ENCODE results near the gene GATA6. TPM values are rescaled to one million over a fixed set of nuclear protein-coding genes. Genes with fewer than 3 reads are reported as not detected.

The GATA6 gene
- total RNA-seq, 1 experiment from 2014 or later: 3.3 TPM

DNA sequence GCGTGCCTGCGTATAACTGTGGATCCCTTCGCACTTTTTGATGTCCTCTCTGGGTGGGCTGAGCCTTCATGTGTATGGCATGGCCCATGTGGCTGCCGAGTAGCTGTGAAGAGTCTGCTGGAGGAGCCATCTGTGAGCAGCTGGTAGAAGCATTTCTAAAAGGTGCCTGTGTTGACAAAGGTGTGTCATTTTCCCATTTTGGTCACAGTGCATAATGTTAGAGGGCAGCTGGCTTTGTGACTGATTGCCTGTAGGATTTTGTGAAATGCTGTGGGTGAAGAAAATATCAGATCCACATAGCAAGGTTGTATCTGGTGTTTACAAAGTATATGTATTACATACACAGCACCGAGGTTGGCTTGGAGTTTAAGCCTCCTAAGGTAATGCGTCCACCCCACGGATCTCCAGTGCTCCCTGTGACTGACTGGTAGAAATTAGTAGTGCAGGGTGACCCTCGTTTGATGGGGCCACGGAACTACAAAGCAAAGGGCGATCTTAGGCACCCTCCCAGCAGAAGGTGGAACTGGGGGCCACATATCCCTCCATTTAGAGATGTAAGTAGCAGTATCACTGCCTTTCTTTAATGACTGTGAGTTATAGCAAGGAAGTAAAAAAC, 16.5 kb downstream of the GATA6 start:
- RAD21 ChIA-PET (ENCODE audit: low non-redundant PET in 1 of 2, low total read pairs in 2 of 2, uncharacterized antibody in 2 of 2, unreplicated experiment in 2 of 2): no interaction called here
- no peaks in the 10 kb centered on the region for H3K79me2 ChIP-seq (ENCODE audit: insufficient read depth, low read length)
- H3K4me2 ChIP-seq (ENCODE audit: low read length): no peak overlapping the region
- TF ChIP-seq RAD21 (IDR thresholded peaks at IDR 0.05; ENCODE audit: low read depth): no peak
- TF ChIP-seq, protein P1, sequence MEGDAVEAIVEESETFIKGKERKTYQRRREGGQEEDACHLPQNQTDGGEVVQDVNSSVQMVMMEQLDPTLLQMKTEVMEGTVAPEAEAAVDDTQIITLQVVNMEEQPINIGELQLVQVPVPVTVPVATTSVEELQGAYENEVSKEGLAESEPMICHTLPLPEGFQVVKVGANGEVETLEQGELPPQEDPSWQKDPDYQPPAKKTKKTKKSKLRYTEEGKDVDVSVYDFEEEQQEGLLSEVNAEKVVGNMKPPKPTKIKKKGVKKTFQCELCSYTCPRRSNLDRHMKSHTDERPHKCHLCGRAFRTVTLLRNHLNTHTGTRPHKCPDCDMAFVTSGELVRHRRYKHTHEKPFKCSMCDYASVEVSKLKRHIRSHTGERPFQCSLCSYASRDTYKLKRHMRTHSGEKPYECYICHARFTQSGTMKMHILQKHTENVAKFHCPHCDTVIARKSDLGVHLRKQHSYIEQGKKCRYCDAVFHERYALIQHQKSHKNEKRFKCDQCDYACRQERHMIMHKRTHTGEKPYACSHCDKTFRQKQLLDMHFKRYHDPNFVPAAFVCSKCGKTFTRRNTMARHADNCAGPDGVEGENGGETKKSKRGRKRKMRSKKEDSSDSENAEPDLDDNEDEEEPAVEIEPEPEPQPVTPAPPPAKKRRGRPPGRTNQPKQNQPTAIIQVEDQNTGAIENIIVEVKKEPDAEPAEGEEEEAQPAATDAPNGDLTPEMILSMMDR (IDR thresholded peaks at IDR 0.05 in 2 of 3, conservative IDR thresholded peaks at IDR 0.05 in 1 of 3; ENCODE audit: borderline replicate concordance in 1 of 3, insufficient read depth in 1 of 3, low read depth in 2 of 3, low read length in 2 of 3): no peak
- no peak for TF ChIP-seq SIN3A (IDR thresholded peaks at IDR 0.05; ENCODE audit: low read depth)
- TF ChIP-seq, protein P2, sequence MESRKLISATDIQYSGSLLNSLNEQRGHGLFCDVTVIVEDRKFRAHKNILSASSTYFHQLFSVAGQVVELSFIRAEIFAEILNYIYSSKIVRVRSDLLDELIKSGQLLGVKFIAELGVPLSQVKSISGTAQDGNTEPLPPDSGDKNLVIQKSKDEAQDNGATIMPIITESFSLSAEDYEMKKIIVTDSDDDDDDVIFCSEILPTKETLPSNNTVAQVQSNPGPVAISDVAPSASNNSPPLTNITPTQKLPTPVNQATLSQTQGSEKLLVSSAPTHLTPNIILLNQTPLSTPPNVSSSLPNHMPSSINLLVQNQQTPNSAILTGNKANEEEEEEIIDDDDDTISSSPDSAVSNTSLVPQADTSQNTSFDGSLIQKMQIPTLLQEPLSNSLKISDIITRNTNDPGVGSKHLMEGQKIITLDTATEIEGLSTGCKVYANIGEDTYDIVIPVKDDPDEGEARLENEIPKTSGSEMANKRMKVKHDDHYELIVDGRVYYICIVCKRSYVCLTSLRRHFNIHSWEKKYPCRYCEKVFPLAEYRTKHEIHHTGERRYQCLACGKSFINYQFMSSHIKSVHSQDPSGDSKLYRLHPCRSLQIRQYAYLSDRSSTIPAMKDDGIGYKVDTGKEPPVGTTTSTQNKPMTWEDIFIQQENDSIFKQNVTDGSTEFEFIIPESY (IDR thresholded peaks at IDR 0.05; ENCODE audit: extremely low read depth, insufficient replicate concordance, low read length): no peak
- TF ChIP-seq, protein P3, sequence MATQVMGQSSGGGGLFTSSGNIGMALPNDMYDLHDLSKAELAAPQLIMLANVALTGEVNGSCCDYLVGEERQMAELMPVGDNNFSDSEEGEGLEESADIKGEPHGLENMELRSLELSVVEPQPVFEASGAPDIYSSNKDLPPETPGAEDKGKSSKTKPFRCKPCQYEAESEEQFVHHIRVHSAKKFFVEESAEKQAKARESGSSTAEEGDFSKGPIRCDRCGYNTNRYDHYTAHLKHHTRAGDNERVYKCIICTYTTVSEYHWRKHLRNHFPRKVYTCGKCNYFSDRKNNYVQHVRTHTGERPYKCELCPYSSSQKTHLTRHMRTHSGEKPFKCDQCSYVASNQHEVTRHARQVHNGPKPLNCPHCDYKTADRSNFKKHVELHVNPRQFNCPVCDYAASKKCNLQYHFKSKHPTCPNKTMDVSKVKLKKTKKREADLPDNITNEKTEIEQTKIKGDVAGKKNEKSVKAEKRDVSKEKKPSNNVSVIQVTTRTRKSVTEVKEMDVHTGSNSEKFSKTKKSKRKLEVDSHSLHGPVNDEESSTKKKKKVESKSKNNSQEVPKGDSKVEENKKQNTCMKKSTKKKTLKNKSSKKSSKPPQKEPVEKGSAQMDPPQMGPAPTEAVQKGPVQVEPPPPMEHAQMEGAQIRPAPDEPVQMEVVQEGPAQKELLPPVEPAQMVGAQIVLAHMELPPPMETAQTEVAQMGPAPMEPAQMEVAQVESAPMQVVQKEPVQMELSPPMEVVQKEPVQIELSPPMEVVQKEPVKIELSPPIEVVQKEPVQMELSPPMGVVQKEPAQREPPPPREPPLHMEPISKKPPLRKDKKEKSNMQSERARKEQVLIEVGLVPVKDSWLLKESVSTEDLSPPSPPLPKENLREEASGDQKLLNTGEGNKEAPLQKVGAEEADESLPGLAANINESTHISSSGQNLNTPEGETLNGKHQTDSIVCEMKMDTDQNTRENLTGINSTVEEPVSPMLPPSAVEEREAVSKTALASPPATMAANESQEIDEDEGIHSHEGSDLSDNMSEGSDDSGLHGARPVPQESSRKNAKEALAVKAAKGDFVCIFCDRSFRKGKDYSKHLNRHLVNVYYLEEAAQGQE (IDR thresholded peaks at IDR 0.05; ENCODE audit: low read depth): no peak
- TF ChIP-seq JUND (IDR thresholded peaks at IDR 0.05): no peak
- TF ChIP-seq, protein P4, sequence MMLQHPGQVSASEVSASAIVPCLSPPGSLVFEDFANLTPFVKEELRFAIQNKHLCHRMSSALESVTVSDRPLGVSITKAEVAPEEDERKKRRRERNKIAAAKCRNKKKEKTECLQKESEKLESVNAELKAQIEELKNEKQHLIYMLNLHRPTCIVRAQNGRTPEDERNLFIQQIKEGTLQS (IDR thresholded peaks at IDR 0.05): no peak
- TF ChIP-seq, protein P5, sequence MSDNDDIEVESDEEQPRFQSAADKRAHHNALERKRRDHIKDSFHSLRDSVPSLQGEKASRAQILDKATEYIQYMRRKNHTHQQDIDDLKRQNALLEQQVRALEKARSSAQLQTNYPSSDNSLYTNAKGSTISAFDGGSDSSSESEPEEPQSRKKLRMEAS (IDR thresholded peaks at IDR 0.05): no peak
- TF ChIP-seq ZNF274 (IDR thresholded peaks at IDR 0.05; ENCODE audit: low read depth, low read length): no peak
- no peak for TF ChIP-seq EZH2phosphoT487 (IDR thresholded peaks at IDR 0.05; ENCODE audit: borderline replicate concordance)
- no peak for TF ChIP-seq EGR1 (IDR thresholded peaks at IDR 0.05; ENCODE audit: low read depth)
- TF ChIP-seq FOSL1 (IDR thresholded peaks at IDR 0.05; ENCODE audit: low read depth): no peak
- TF ChIP-seq ELF1 (IDR thresholded peaks at IDR 0.05; ENCODE audit: borderline replicate concordance, low read depth): no peak
- no peak for TF ChIP-seq CBX3 (IDR thresholded peaks at IDR 0.05; ENCODE audit: low read depth)
- TF ChIP-seq POLR2A (IDR thresholded peaks at IDR 0.05; ENCODE audit: borderline replicate concordance, extremely low read depth, insufficient read depth, insufficient read length): no peak
- no peak overlapping the region for H3K4me3 ChIP-seq (replicated peaks in 1 of 2; ENCODE audit: low read depth in 1 of 2, low read length in 2 of 2)
- no peaks in the 10 kb centered on the region for H3K9me2 ChIP-seq (ENCODE audit: insufficient read depth)
- DNase-seq (ENCODE audit: low read depth, low spot score) (no peak), ATAC-seq (no peak)
- H3K4me1 ChIP-seq (ENCODE audit: control insufficient read depth in 1 of 2, insufficient read depth in 2 of 2, low read length in 2 of 2): peaks cover 0 to 4% of the 10 kb centered on the region in 2 experiments; a peak in 1 of 4 replicates
- no peaks in the 10 kb centered on the region for H3K27me3 ChIP-seq (ENCODE audit: insufficient read depth, low read length)
- no TSS peak for BruUV-seq (replicated peaks)
- no peak overlapping the region for H3K9ac ChIP-seq (ENCODE audit: low read length)
- H3K9me3 ChIP-seq (ENCODE audit: control insufficient read depth in 1 of 2, insufficient read depth in 1 of 2, low read depth in 1 of 2, low read length in 2 of 2): no peaks in the 10 kb centered on the region
- H3K36me3 ChIP-seq (ENCODE audit: control insufficient read depth in 1 of 2, insufficient read depth in 2 of 2, low read length in 2 of 2): peaks cover 0 to 14% of the 10 kb centered on the region in 2 experiments; a peak in 2 of 4 replicates
- CTCF ChIA-PET: no interaction called here
- no peak overlapping the region for H2AFZ ChIP-seq (ENCODE audit: low read depth, low read length, poor library complexity, severe bottlenecking)
- POLR2A ChIA-PET: interaction anchor here (1.3 kb wide), 1 partner anchor 17 kb away, joined by 3 read pairs; the partner anchor contains the start of gene GATA6
- H3K27ac ChIP-seq (ENCODE audit: low read depth, low read length): no peak overlapping the region
- intact Hi-C loops (cut with micrococcal nuclease): no loop called here
- no peaks in the 10 kb centered on the region for H4K20me1 ChIP-seq (ENCODE audit: insufficient read depth)

Measured in HCT116 (cell line).